Sigmoid colon (tissue), 4 donors: ENCODE measurements around the gene RGS7.

Experiments
- EP300 ChIP-seq, 4 donors: sonication (generic); formaldehyde crosslinking; IDR thresholded peaks; one replicate each; pipeline ENCODE4 v1.6.1; 2017; ENCODE audit warnings: antibody characterized with exemption in 4 of 4
- POLR2A ChIP-seq, 2 donors: fragments of 450-650 bp; IDR thresholded peaks; one replicate each; pipeline ENCODE4 v1.6.1; 2016; ENCODE audit warnings: antibody characterized with exemption in 2 of 2, mild to moderate bottlenecking in 2 of 2, moderate library complexity in 2 of 2
- POLR2AphosphoS5 ChIP-seq, 4 donors: sonication (generic); formaldehyde crosslinking; IDR thresholded peaks; one replicate each; pipeline ENCODE4 v1.6.1; 2017; ENCODE audit warnings: antibody characterized with exemption in 4 of 4
- TF ChIP-seq, protein P1 (sequence below), 4 experiments: fragments of 450-650 bp in 3 of 4; fragments of 200-600 bp in 1 of 4; IDR thresholded peaks; one replicate each; pipeline ENCODE4 v1.5.1; 2016 to 2019; ENCODE audit warnings: antibody characterized with exemption in 4 of 4, mild to moderate bottlenecking in 3 of 4, moderate library complexity in 2 of 4

DNA sequence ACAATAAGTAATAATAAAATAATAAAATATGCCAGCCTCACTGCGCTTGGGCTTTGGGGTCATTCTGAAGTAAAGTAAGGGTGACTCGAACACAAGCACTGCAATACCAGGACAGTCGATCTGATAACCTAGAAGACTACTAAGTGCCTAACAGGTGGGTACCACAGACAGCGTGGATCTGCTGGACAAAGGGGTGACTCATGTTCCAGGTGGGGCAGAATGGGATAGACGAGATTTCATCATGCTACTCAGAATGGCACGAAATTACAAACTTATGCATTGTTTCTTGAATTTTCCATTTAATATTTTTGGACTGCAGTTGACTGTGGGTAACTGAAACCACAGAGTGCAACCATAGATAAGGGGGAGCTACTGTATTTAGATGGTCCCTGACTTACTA lies 523.9 kb downstream of the RGS7 start:
- TF ChIP-seq, protein P1, sequence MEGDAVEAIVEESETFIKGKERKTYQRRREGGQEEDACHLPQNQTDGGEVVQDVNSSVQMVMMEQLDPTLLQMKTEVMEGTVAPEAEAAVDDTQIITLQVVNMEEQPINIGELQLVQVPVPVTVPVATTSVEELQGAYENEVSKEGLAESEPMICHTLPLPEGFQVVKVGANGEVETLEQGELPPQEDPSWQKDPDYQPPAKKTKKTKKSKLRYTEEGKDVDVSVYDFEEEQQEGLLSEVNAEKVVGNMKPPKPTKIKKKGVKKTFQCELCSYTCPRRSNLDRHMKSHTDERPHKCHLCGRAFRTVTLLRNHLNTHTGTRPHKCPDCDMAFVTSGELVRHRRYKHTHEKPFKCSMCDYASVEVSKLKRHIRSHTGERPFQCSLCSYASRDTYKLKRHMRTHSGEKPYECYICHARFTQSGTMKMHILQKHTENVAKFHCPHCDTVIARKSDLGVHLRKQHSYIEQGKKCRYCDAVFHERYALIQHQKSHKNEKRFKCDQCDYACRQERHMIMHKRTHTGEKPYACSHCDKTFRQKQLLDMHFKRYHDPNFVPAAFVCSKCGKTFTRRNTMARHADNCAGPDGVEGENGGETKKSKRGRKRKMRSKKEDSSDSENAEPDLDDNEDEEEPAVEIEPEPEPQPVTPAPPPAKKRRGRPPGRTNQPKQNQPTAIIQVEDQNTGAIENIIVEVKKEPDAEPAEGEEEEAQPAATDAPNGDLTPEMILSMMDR (IDR thresholded peaks at IDR 0.05) = no peak
- no peak for TF ChIP-seq POLR2A (IDR thresholded peaks at IDR 0.05)
- TF ChIP-seq EP300 (IDR thresholded peaks at IDR 0.05) = no peak
- no peak for TF ChIP-seq POLR2AphosphoS5 (IDR thresholded peaks at IDR 0.05)
